Epithelial cell of prostate (primary cell): ENCODE data around the gene LRTM1.

Experiments used
- DNase-seq: peaks from one replicate; pipeline ENCODE4 v3.0.0-alpha.2; 2011; ENCODE audit warnings: low read depth, low spot score
- H3K27ac ChIP-seq: fragments of 450-650 bp; 2 replicates; pipeline ENCODE4 v1.5.1; 2017; ENCODE audit warnings: mild to moderate bottlenecking

The LRTM1 gene

DNA sequence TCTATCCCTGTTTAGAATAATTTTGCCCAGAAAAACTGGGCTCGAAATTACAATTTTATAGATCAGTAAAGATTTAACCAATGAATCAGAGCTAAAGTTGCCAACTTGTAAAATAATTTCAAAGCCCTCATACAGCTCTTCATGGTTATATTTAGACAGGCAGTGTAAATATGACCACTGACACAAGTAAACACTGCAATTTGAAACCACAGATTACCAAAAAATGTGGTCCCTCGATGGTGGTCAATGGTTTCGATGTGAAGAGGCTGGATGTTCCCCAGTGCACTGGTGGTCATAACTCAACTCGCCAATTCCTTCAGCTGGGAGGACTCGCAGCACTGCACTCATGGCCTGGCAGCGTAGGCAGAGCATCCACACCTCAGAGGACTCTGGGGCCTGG, 28.6 kb downstream of the LRTM1 start:
- DNase-seq: no peak

DNA sequence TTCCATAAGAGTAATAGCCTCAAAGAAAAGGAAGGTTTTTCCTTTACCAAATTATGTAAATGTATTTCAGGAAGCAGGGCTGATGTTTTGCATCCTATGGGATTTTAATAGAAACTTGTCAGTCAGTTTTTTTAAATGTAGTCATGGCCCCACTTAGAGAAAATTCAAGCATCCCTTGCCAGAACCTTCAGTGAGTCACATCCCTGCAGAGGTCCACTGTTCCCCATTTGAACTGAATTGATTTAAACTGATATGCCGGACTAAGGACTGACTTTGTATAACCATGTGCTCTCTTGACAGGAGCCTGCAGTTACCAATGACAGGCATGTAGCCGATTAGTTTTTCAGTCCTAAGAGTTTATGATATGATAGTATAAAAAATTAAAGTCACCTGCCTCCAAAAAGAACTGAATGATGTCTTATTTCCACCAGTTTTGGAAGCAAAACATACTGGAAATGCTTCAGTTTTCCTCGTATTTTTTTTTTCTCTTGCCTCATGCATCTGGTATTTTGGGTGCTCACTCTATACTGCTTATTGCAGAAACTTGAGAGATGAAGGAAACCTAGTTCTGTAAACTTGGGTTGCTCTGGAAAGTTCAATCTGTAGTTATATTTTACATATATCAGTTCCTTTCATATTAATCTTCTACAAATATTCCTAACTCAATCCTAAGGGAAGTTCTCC, 30.7 kb downstream of the LRTM1 start:
- DNase-seq: no peak
- H3K27ac ChIP-seq: no peak overlapping the region

More for the DNA sequence above, 28.6 kb downstream of the LRTM1 start:
- no peak overlapping the region for H3K27ac ChIP-seq

DNA sequence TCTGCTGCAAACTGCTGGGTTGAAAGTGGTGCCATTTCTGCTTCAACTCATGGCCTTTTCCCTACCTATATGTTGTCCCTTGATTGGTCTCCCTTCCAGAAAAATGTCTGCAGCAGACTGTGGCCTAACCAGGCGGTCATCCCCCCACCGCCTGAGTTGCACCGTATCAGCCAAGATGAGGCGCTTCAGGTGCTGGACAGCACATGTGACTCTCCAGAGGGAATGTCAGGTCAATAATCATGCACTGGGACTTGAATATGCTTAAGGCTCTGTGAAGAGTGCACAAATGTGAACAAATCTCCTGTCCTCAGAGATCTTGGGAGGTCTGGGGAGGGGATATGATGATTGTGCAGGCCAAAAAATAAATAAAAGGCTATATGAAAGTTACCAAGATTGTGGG, 32.2 kb downstream of the LRTM1 start:
- no peak overlapping the region for H3K27ac ChIP-seq
- no peak for DNase-seq

DNA sequence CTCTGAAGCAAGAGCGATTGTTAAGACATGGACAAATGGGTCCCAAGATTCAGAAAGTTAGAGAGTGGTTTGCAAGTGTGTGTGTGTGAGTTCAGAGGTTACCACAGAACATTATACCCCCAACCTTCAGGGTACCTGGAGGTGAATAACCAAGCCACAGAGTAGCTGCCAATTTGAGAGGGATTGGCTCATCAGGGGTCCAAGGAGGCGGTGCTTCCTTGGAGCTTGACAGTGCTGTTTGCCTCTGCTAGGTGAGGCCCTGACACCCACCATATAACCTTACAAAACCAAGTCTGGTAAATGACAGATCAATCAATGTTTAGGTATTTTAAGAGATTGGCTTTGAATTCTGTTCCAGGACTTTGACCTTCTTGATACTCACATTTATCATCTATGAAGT, 35.7 kb downstream of the LRTM1 start:
- H3K27ac ChIP-seq: peak overlapping the region; percentile 37
- DNase-seq: no peak

DNA sequence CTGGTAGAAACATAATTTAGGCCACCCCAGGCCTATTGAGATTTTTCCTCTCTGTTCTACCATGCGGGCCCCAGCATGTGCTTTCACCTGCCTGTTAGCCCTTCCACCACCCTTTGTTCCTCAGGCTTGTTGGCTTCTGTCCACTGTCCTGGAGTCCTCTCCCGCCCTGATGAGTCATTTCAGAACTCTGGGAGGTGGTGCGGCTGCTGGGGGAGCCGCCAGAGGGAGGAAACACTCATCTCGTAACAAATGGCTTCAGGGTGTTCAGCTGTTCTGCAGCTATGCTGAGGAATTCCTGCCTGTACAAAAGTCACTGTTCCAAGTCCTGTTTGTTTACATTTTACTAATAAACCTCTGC, 36.3 kb downstream of the LRTM1 start:
- DNase-seq: peak; percentile 89
- H3K27ac ChIP-seq: peak overlapping the region; percentile 37

DNA sequence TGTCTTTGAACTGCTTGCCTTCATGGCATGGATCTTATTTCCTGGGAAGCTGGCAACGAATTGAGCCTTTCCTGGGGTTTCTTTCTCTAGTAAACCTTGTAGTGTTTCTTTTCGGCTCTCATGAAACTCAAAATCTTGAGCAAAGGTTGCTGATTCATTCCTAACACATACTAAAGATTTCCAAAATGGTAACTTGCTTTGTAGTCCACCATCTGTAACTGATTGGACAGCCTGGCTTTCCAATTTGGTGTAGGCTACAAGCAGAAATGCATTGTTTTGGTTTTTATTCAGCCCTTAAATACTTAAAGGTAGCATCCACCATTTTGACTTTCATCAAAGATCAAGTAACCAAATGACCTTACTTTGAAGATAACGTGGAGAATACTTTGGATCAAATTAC, 38.1 kb downstream of the LRTM1 start:
- no peak overlapping the region for H3K27ac ChIP-seq
- no peak for DNase-seq

DNA sequence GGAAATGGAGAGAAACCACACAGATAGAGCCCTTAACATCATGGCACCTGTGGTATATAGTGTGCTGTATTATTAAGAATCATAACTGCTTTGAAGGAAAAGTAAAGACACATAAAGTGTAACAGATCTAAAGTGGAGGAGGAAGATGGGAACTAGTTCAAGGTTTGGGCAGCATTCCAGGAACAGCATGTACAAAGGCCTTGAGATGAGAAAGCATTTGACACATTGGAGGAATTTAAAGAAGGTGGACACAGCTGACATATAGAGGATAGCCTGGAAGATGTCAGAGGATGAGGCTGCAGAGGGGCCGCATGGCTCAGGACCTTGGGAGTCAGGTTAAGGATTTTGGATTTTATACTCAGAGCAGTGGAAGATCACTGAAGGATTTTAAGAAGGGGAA, 39.0 kb downstream of the LRTM1 start:
- H3K27ac ChIP-seq: no peak overlapping the region
- no peak for DNase-seq

DNA sequence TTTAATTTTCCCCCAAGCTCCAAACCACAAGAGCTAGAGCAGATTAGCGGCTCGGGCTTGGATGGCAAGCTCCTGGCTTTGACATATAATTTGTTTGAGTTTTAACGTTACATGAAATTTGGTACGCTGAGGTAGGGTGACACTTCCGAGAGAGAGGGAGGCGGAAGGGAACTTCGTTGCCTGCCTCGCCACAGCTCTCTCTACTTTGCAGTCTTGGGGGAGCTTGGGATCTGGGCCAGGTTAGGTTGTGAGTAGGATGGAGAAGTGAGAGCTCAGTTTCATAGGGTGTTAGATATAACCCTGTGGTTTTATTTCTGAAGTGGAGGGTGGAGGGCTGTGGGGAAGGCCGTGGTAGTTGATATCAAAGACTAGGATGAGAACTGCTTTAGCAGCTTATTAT, 39.7 kb downstream of the LRTM1 start:
- no peak for DNase-seq
- H3K27ac ChIP-seq: no peak overlapping the region

DNA sequence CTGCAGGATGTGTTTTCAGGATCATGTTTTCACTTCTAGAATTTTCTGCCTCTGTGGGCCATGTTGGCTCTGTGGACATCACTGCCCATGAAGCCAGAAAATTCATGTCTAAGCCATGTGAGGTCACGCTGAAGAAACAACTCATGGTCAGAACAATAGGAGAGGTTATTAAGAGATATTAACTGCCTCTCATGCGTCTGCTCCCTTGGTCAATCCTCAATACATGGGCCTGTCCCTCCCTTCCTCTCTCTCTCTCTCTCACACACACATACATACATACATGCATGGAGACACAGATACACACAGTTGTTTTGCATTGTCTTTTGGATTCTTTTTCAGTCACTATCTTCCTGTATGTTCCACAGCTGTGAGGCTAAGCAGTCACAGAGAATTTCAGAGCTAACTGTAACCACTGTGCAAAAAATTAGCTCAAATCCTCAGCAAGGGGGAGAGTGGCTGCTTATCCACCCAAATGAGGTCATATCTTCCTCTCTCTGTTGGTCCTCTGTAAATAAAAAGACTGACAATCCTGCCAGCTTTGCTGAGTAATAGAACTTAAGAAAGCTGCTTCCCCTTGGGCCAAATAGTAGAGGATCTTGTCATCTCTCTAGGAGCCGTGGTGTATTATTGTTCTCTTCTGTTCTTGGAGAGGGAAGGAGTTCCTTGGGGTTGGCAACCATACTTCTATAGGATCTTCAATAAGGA, 45.6 kb downstream of the LRTM1 start:
- peak; percentile 77 for DNase-seq
- no peak overlapping the region for H3K27ac ChIP-seq

DNA sequence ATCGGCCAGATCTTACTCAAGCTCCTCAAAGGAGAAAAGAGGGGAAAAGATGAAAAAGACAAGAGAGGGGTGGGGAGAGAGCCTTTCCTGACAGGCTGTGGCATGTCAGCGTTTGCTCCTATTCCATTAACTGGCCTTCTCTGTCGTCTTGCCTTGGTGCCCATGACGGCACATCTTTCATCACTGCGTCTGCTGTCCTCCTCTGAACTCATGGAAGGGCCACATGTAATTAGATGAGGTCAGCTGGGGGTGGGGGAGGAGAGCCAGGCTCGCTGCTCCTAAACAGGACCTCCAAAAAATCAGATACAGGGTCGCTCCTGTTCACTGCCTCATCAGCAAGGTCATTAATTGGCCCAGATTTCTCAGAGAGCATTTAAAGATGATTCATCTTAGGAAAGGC, 49.7 kb downstream of the LRTM1 start:
- no peak overlapping the region for H3K27ac ChIP-seq
- no peak for DNase-seq

DNA sequence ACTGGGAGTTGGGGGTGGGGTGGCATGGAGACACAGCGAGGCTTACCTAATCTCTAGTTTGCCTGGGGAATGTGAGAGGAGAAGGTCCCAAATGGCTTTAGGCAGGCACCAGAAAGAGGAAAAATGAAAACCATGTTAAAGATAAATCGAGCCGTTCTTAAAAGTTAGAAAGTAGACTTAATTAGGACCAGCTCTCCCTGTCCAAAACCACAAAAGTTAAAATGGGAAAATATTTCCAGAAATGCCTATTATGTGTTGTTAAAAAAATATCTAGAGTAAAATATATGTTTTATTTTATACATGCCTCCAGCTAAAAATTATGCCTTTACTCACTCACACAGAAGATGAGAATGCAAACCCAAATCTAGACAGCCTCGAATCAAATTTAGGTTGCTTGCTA, 50.1 kb downstream of the LRTM1 start:
- no peak for DNase-seq
- H3K27ac ChIP-seq: no peak overlapping the region

DNA sequence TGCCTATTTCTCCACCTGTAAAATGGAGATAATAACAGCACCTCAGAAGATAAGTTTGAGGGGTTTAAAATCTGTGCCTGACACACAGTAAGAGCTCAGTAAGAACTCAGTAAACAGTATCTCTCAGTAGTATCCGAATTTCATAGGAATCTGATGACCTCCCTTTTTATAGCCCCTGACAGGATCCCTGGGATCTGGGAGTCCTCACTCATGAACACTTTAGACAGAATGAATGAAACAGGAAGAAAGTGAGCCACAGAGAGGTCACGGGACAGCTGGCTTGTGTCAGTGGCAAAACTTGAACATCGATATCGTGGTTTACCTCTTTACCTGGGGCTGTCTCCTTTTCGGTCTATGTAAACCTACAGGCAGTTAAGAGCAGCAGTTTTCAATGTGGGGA, 51.2 kb downstream of the LRTM1 start:
- DNase-seq: no peak
- no peak overlapping the region for H3K27ac ChIP-seq

DNA sequence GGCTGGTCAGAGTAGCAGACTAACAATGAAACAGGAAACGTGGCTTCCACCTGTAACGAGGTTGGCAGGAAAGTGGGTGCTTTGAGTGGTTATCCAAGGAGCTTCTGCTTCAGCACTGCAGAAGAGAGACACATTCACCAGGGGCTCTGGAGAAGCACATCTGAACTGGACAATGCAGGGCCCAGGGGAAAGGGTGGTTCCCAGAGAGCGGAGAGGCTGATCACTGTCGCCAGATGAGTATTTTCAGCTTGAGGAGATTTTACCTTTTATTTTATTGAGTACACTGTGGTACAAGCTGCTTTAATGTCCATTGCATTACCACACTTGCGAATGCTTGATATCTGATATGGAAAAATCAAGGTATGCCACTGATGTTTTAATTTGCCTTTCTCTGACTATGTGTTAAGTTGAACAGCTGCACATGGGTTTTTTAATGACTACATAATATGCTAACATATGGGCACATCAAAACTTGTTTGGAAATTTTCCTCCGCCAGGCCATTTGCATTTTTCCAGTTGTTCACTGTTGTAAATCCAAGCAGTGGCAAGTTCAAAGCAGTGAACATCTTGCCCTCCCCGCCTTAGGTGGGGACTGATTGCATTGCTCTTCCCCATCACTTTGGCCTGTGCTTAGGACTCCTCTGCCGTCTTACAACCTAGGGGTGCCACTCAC, 52.1 kb downstream of the LRTM1 start:
- DNase-seq: no peak
- H3K27ac ChIP-seq: no peak overlapping the region

DNA sequence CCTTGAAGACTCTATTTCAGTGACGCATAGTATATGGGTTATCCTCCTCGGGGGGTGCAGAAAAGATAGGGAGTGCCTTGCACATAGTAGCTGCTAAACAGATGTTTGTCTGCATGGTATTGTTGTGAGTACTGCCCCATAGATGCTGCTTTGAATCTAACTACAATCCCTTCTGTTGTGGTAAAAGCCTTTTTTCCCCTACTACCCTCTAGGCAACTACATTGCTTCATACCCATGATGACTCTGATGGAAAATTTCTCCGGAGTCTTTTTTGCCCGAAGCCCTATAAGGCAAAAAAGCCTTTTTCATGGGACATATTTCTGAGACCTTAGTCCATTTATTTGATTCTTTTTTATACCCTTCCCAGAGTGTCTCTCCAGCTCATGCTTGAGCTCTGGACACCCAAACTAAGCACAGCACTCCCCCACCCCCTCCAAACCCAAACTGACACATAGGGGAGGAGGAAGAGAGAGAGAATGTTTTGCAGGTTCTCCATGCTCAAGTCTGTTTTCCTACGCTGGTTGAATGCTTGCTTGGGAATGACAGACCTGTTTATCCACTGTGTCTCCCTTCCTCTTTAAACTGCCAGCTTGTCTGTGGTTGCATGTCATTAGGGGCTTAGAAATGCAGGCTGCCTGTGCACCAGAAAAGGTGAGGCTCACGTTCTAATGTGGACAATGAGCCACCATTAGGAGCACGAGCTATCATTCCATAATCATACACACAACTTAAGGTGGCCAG, 52.9 kb downstream of the LRTM1 start:
- DNase-seq: no peak
- H3K27ac ChIP-seq: no peak overlapping the region

DNA sequence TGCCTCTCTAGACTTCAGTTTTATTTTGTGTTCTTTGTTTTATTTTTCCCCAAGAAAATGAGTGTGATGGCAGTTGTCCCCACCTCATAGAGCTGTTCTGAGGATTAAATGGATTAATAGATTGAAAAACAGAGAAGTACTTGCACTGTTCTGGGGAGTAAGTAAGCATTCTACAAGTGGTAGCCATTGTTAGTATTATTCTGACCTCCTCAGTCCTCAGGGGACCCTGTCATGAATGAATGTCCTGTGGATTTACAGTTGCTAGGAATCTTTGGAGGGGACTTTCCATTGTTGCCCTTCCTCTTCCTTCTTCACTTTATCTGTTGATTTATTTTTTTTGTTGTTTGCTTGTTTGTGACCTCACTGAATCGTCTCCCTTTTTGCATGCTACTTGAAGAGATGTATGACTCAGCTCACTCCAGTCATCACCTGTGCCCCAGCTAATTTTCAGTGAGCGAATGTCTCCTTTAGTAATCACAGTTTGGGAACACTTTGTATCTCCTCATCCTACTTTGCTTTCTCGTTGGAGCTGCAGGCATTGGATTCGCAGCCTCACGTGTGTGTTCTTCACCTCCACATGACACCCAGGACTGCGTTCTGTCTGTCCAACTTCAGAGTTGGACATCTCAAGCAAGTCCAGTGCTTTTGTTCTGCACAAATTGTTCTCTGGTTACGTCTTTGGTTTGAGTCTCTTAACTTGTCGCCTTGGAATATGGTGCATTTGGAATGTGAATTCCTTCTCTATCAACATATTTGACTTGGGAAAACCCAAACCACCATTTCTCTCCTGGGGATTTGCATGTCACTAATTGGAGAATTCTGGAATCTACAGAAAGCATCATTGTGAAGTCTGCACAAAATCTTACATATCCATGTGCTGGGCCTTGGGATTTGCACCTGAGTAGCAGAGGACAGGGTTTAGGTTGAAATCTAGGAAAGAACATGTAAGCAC, 54.5 kb downstream of the LRTM1 start:
- H3K27ac ChIP-seq: no peak overlapping the region
- no peak for DNase-seq

DNA sequence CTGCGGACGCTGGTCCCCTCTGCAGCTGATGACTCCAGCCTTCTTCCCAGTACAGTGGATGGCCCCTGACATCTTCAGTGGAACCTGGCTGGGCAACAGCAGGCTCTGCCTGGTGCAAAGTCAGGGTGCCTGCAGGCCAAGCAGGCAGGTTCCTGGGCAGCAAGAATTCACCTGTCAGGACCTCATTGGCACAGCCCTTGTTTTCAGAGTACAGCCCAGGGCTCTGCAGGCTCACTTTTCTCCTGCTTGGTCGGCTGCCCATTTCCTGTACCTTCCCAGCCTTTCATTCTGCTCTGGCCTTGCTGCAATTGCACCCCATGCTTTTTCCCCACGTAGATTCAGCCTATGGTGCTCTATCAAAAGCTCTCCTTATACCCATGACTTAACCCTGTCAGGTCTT, 56.0 kb downstream of the LRTM1 start:
- no peak overlapping the region for H3K27ac ChIP-seq
- DNase-seq: no peak

DNA sequence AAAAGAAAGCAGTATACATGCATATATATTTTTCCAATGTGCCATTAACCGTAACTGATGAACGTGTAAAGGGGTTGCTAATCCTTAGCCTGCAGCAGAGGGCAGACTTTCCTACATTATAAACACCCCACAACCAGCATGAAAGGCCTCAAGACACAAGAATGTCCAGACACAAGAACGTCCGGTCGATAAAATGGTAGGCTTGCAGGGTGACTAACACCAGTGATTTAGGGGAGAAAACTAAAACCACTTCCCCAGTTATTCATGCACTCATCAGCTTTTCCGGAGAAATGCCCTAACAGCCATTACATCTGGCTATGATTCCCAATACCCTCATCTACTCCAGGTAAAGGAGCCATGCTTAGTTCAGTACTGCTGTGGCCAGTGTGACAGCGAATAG, 57.4 kb downstream of the LRTM1 start:
- no peak overlapping the region for H3K27ac ChIP-seq
- DNase-seq: no peak
